ENCODE results near the gene FXYD5. TPM values are rescaled to one million over a fixed set of nuclear protein-coding genes. Genes with fewer than 3 reads are reported as not detected.

Gene FXYD5
- total RNA-seq, 1 donor from 2014 or later, result 138 TPM

- no peaks in the 10 kb centered on the region for H3K36me3 ChIP-seq
- intact Hi-C loops (cut with DNase I), result loop anchor here (1.0 to 10.0 kb wide), 4 partner anchors 18 to 812 kb away; partner anchors contain the start of genes COX6B1, ETV2, HAUS5 and LRFN3
- no peaks in the 10 kb centered on the region for H3K9me3 ChIP-seq
- TF ChIP-seq CTCF (IDR thresholded peaks at IDR 0.05), result no peak
- no peak for DNase-seq (ENCODE audit: low spot score in 2 of 2)
- peak overlapping the region in 1 of 2 donors; percentile 64 for H3K4me3 ChIP-seq
- peaks cover 8 to 13% of the 10 kb centered on the region in 2 donors for H3K4me1 ChIP-seq
- H3K27ac ChIP-seq, result peak overlapping the region; percentile 80 to 85
- no peaks in the 10 kb centered on the region for H3K27me3 ChIP-seq
Measured at GRCh38 chr19:35122687-35123551, 31.6 kb upstream of the FXYD5 start.

- TF ChIP-seq CTCF (IDR thresholded peaks at IDR 0.05), result no peak
- peak overlapping the region; percentile 80 to 85 for H3K27ac ChIP-seq
- H3K36me3 ChIP-seq, result no peaks in the 10 kb centered on the region
- H3K4me1 ChIP-seq, result peaks cover 8 to 13% of the 10 kb centered on the region in 2 donors
- intact Hi-C loops (cut with DNase I), result loop anchor here (1.0 to 10.0 kb wide), 4 partner anchors 18 to 811 kb away; partner anchors contain the start of genes COX6B1, ETV2, HAUS5 and LRFN3
- H3K27me3 ChIP-seq, result no peaks in the 10 kb centered on the region
- DNase-seq (ENCODE audit: low spot score in 2 of 2), result peak; percentile 53 to 93
- H3K9me3 ChIP-seq, result no peaks in the 10 kb centered on the region
- H3K4me3 ChIP-seq, result peak overlapping the region in 1 of 2 donors; percentile 64
Measured at GRCh38 chr19:35123573-35123972, 31.0 kb upstream of the FXYD5 start.

GRCh38 chr19:35124098-35125060 is 30.2 kb upstream of the FXYD5 start:
- H3K36me3 ChIP-seq, result no peaks in the 10 kb centered on the region
- H3K9me3 ChIP-seq, result no peaks in the 10 kb centered on the region
- DNase-seq (ENCODE audit: low spot score in 2 of 2), result peak; percentile 80 to 96
- H3K4me3 ChIP-seq, result peak overlapping the region; percentile 56 to 64
- peaks cover 8 to 13% of the 10 kb centered on the region in 2 donors for H3K4me1 ChIP-seq
- intact Hi-C loops (cut with DNase I), result loop anchor here (1.0 to 10.0 kb wide), 5 partner anchors 10 to 810 kb away; partner anchors contain the start of genes COX6B1, ETV2, HAUS5 and LGI4
- peak overlapping the region; percentile 80 to 85 for H3K27ac ChIP-seq
- no peak for TF ChIP-seq CTCF (IDR thresholded peaks at IDR 0.05)
- no peaks in the 10 kb centered on the region for H3K27me3 ChIP-seq

GRCh38 chr19:35125270-35125717 is 29.2 kb upstream of the FXYD5 start:
- intact Hi-C loops (cut with DNase I), result loop anchor here (10.0 kb wide), 3 partner anchors 490 to 810 kb away; partner anchors contain the start of genes COX6B1, ETV2, HAUS5 and LRFN3
- no peak for TF ChIP-seq CTCF (IDR thresholded peaks at IDR 0.05)
- H3K4me1 ChIP-seq, result peaks cover 8 to 13% of the 10 kb centered on the region in 2 donors
- no peak for DNase-seq (ENCODE audit: low spot score in 2 of 2)
- H3K27me3 ChIP-seq, result no peaks in the 10 kb centered on the region
- peak overlapping the region; percentile 80 to 85 for H3K27ac ChIP-seq
- no peaks in the 10 kb centered on the region for H3K9me3 ChIP-seq
- peak overlapping the region in 1 of 2 donors; percentile 64 for H3K4me3 ChIP-seq
- no peaks in the 10 kb centered on the region for H3K36me3 ChIP-seq
